Mammary epithelial cell (primary cell): ENCODE measurements around the gene CD6.

Experiments used
- CTCF ChIP-seq, 2 donors: IDR thresholded peaks in 1 of 2; conservative IDR thresholded peaks in 1 of 2; 2 replicates each; pipeline ENCODE4 v1.5.1; 2011 to 2012; ENCODE audit warnings: inconsistent platforms in 2 of 2, low read length in 2 of 2, mild to moderate bottlenecking in 2 of 2, control low read depth in 1 of 2, low read depth in 1 of 2; ENCODE audit not compliant: insufficient read depth in 1 of 2; ENCODE audit errors: extremely low read depth in 1 of 2
- EZH2 ChIP-seq: IDR thresholded peaks from 2 replicates; pipeline ENCODE4 v1.6.1; 2012; ENCODE audit warnings: low read length, inconsistent platforms, borderline replicate concordance

- TF ChIP-seq CTCF (conservative IDR thresholded peaks at IDR 0.05 in 1 of 2, IDR thresholded peaks at IDR 0.05 in 1 of 2; ENCODE audit: extremely low read depth in 1 of 2, insufficient read depth in 1 of 2, low read depth in 1 of 2, low read length in 2 of 2) (no peak), EZH2 (no peak)
Observed at GRCh38 chr11:61069427-61069826, 97.9 kb downstream of the CD6 start.
